ENCODE results near the gene PLEK. TPM values are rescaled to one million over a fixed set of nuclear protein-coding genes. Genes with fewer than 3 reads are reported as not detected.

Gene PLEK
- 0.26 and 0.62 TPM in 2 replicates for total RNA-seq

- peak within 1 kb of the TSS; percentile 22 for H3K4me3 Mint-ChIP-seq
- peaks cover 31% of the 10 kb centered on the region for H3K27me3 Mint-ChIP-seq
- intact Hi-C loops (cut with micrococcal nuclease): no loop called here
- peak; percentile 53 for DNase-seq
- H3K27ac Mint-ChIP-seq: no peak within 1 kb of the TSS
- peaks cover 15% of the 10 kb centered on the region for H3K4me1 Mint-ChIP-seq
- H3K9me3 Mint-ChIP-seq: peaks cover 8% of the 10 kb centered on the region
- peaks cover 2% of the 10 kb centered on the region for H3K36me3 Mint-ChIP-seq (ENCODE audit: low read depth)
Observed at GRCh38 chr2:68365087-68365486, at the start of gene PLEK. Gene PLEK, plus strand, starts transcription at chr2:68365282. Its CDS starts 70 bp downstream, at chr2:68365352.

- Mint-ChIP-seq H3K27me3 (peaks cover 57% of the 10 kb centered on the region), H3K36me3 (ENCODE audit: low read depth) (no peaks in the 10 kb centered on the region), H3K4me1 (peaks cover 2% of the 10 kb centered on the region), H3K9me3 (no peaks in the 10 kb centered on the region), H3K4me3 (no peak overlapping the region), H3K27ac (no peak overlapping the region)
- no peak for DNase-seq
- intact Hi-C loops (cut with micrococcal nuclease): no loop called here
Observed at GRCh38 chr2:68316111-68316510, 49.0 kb upstream of the PLEK start.

GRCh38 chr2:68317971-68318913, 46.8 kb upstream of the PLEK start:
- no peak overlapping the region for H3K27ac Mint-ChIP-seq
- no peak overlapping the region for H3K4me3 Mint-ChIP-seq
- no peak for DNase-seq
- H3K9me3 Mint-ChIP-seq: no peaks in the 10 kb centered on the region
- peaks cover 66% of the 10 kb centered on the region for H3K27me3 Mint-ChIP-seq
- H3K4me1 Mint-ChIP-seq: peaks cover 2% of the 10 kb centered on the region
- no peaks in the 10 kb centered on the region for H3K36me3 Mint-ChIP-seq (ENCODE audit: low read depth)
- intact Hi-C loops (cut with micrococcal nuclease): no loop called here

- no peak for DNase-seq
- no peaks in the 10 kb centered on the region for H3K36me3 Mint-ChIP-seq (ENCODE audit: low read depth)
- H3K27ac Mint-ChIP-seq: no peak overlapping the region
- H3K4me1 Mint-ChIP-seq: peaks cover 2% of the 10 kb centered on the region
- peak overlapping the region; percentile 41 for H3K4me3 Mint-ChIP-seq
- H3K27me3 Mint-ChIP-seq: peaks cover 64% of the 10 kb centered on the region
- intact Hi-C loops (cut with micrococcal nuclease): no loop called here
- no peaks in the 10 kb centered on the region for H3K9me3 Mint-ChIP-seq
Observed at GRCh38 chr2:68318914-68319397, 46.1 kb upstream of the PLEK start.

GRCh38 chr2:68319398-68320117, 45.5 kb upstream of the PLEK start, which contains the start of gene CNRIP1:
Gene CNRIP1, minus strand, starts transcription at chr2:68319949. Its CDS starts 549 bp downstream, at chr2:68319400.
- intact Hi-C loops (cut with micrococcal nuclease): no loop called here
- no peak for DNase-seq
- Mint-ChIP-seq H3K4me3 (peak within 1 kb of the TSS; percentile 41), H3K4me1 (peaks cover 2% of the 10 kb centered on the region), H3K27me3 (peaks cover 67% of the 10 kb centered on the region), H3K36me3 (ENCODE audit: low read depth) (no peaks in the 10 kb centered on the region), H3K27ac (no peak within 1 kb of the TSS), H3K9me3 (no peaks in the 10 kb centered on the region)

- Mint-ChIP-seq H3K36me3 (ENCODE audit: low read depth) (no peaks in the 10 kb centered on the region), H3K27me3 (peaks cover 70% of the 10 kb centered on the region), H3K9me3 (no peaks in the 10 kb centered on the region), H3K4me1 (peaks cover 2% of the 10 kb centered on the region), H3K4me3 (peak overlapping the region; percentile 41), H3K27ac (no peak overlapping the region)
- no peak for DNase-seq
- intact Hi-C loops (cut with micrococcal nuclease): no loop called here
Observed at GRCh38 chr2:68320118-68320641, 44.9 kb upstream of the PLEK start.

GRCh38 chr2:68325056-68325455, 40.0 kb upstream of the PLEK start:
- Mint-ChIP-seq H3K27ac (no peak overlapping the region), H3K9me3 (no peaks in the 10 kb centered on the region), H3K4me3 (no peak overlapping the region), H3K36me3 (ENCODE audit: low read depth) (no peaks in the 10 kb centered on the region), H3K4me1 (no peaks in the 10 kb centered on the region), H3K27me3 (peaks cover 42% of the 10 kb centered on the region)
- no peak for DNase-seq
- intact Hi-C loops (cut with micrococcal nuclease): no loop called here

- no peaks in the 10 kb centered on the region for H3K9me3 Mint-ChIP-seq
Observed at GRCh38 chr2:68328901-68329300, 36.2 kb upstream of the PLEK start.

GRCh38 chr2:68330691-68331090, 34.4 kb upstream of the PLEK start:
- no peak for DNase-seq
- intact Hi-C loops (cut with micrococcal nuclease): no loop called here
- Mint-ChIP-seq H3K4me1 (no peaks in the 10 kb centered on the region), H3K4me3 (no peak overlapping the region), H3K9me3 (no peaks in the 10 kb centered on the region), H3K27me3 (peaks cover 12% of the 10 kb centered on the region), H3K36me3 (ENCODE audit: low read depth) (no peaks in the 10 kb centered on the region), H3K27ac (no peak overlapping the region)

More at GRCh38 chr2:68328901-68329300, 36.2 kb upstream of the PLEK start:
- no peaks in the 10 kb centered on the region for H3K4me1 Mint-ChIP-seq
- DNase-seq: no peak
- no peak overlapping the region for H3K27ac Mint-ChIP-seq
- no peak overlapping the region for H3K4me3 Mint-ChIP-seq
- H3K27me3 Mint-ChIP-seq: peaks cover 21% of the 10 kb centered on the region
- H3K36me3 Mint-ChIP-seq (ENCODE audit: low read depth): no peaks in the 10 kb centered on the region
- intact Hi-C loops (cut with micrococcal nuclease): no loop called here

- Mint-ChIP-seq H3K4me3 (no peak overlapping the region), H3K4me1 (no peaks in the 10 kb centered on the region), H3K27me3 (peaks cover 21% of the 10 kb centered on the region), H3K9me3 (no peaks in the 10 kb centered on the region), H3K27ac (no peak overlapping the region), H3K36me3 (ENCODE audit: low read depth) (no peaks in the 10 kb centered on the region)
- DNase-seq: no peak
- intact Hi-C loops (cut with micrococcal nuclease): no loop called here
Observed at GRCh38 chr2:68333009-68333408, 32.1 kb upstream of the PLEK start.

GRCh38 chr2:68333931-68334330, 31.2 kb upstream of the PLEK start:
- H3K4me3 Mint-ChIP-seq: no peak overlapping the region
- DNase-seq: no peak
- no peaks in the 10 kb centered on the region for H3K4me1 Mint-ChIP-seq
- no peaks in the 10 kb centered on the region for H3K9me3 Mint-ChIP-seq
- peaks cover 24% of the 10 kb centered on the region for H3K27me3 Mint-ChIP-seq
- intact Hi-C loops (cut with micrococcal nuclease): no loop called here
- H3K36me3 Mint-ChIP-seq (ENCODE audit: low read depth): no peaks in the 10 kb centered on the region
- no peak overlapping the region for H3K27ac Mint-ChIP-seq

GRCh38 chr2:68336192-68336591, 28.9 kb upstream of the PLEK start:
- peaks cover 34% of the 10 kb centered on the region for H3K27me3 Mint-ChIP-seq
- no peak overlapping the region for H3K4me3 Mint-ChIP-seq
- no peak for DNase-seq
- H3K36me3 Mint-ChIP-seq (ENCODE audit: low read depth): no peaks in the 10 kb centered on the region
- intact Hi-C loops (cut with micrococcal nuclease): no loop called here
- no peak overlapping the region for H3K27ac Mint-ChIP-seq
- no peaks in the 10 kb centered on the region for H3K4me1 Mint-ChIP-seq
- no peaks in the 10 kb centered on the region for H3K9me3 Mint-ChIP-seq

- intact Hi-C loops (cut with micrococcal nuclease): no loop called here
Observed at GRCh38 chr2:68340226-68341061, 24.6 kb upstream of the PLEK start.

More at GRCh38 chr2:68340226-68341061, 24.6 kb upstream of the PLEK start:
- Mint-ChIP-seq H3K9me3 (no peaks in the 10 kb centered on the region), H3K4me1 (no peaks in the 10 kb centered on the region), H3K27me3 (peaks cover 46% of the 10 kb centered on the region), H3K4me3 (no peak overlapping the region), H3K27ac (no peak overlapping the region), H3K36me3 (ENCODE audit: low read depth) (no peaks in the 10 kb centered on the region)
- DNase-seq: no peak
